DOHH2 (cell line): ENCODE measurements around the gene SLC22A14.

Experiments used
- CTCF ChIP-seq: fragments of 200-600 bp; sonication (generic); IDR thresholded peaks from one replicate; pipeline ENCODE4 v1.5.1; 2014; ENCODE audit warnings: antibody characterized with exemption, mild to moderate bottlenecking, low read depth, low read length; ENCODE audit not compliant: poor library complexity, severe bottlenecking
- EZH2phosphoT487 ChIP-seq: fragments of 200-600 bp; sonication (generic); IDR thresholded peaks from 2 replicates; pipeline ENCODE4 v1.6.1; 2017; ENCODE audit warnings: borderline replicate concordance, mild to moderate bottlenecking, antibody characterized with exemption, low read length, moderate library complexity, mixed read lengths

GRCh38 chr3:38316356-38317191, 34.5 kb downstream of the SLC22A14 start:
- TF ChIP-seq CTCF (no peak), EZH2phosphoT487 (no peak)
